ENCODE results near the gene RANBP3L. TPM values are rescaled to one million over a fixed set of nuclear protein-coding genes. Genes with fewer than 3 reads are reported as not detected.

Gene RANBP3L
- total and polyA plus RNA-seq, 9 of the 15 experiments (the other 6 are each of a cell fraction or from before 2014, with no cell fraction given): 0.01 to 0.06 TPM; not detected in 7

DNA sequence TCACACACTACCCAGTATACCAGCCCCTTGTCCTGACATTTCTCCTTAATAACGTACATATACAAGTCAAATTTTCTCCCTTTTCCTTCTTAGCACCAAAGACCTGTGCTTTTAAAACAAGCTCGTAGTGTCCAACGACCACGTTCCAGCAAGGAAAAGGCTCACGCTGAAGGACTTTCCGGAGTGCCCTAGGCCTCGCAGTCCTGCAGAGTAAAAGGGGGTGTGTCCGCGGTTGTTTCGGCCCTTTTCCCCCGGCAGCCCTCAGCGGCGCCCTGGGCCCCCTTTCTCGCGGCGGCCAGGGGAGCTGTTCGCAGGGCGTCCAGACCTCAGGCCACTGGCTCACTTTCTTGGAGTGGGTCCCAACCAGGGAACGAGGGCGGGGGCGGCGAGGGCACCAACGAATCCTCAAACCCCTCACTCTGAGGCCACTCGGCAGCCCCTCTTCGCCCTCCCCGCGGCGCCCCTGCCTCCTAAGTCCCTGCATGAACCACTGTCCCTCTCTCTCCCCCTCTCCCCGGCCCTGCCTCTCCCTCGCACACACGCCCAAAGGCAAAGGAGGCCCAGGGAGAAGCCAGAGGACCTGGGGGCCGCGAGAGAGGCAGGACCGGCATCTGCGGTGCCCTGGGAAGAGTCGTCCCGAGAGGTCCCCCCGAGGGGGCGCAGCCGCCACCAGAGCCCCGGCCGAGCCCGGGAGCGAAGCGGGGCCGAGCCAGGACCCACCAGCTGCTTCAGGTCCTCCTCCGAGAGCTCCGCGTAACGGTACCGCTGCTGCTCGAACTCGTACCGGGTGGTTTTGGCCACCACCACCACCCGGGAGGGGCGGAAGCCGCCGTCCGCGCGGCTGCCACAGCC, 60.7 kb downstream of the RANBP3L start (continued):
- TF ChIP-seq SIX5 (IDR thresholded peaks at IDR 0.05; ENCODE audit: borderline replicate concordance in 1 of 2, insufficient read depth in 1 of 2, low read depth in 1 of 2, low read length in 2 of 2) (no peak), PCBP1 (IDR thresholded peaks at IDR 0.05; ENCODE audit: low read depth, low read length, poor library complexity, severe bottlenecking) (no peak)

GRCh38 chr5:36239370-36240293, 62.1 kb downstream of the RANBP3L start:
- Histone ChIP-seq H3K36me3 (ENCODE audit: control insufficient read depth, insufficient read depth, low read length) (0 out of 3 replicates have a peak, but pooled peaks cover 3% of the 10 kb centered on the region), H3K4me3 (peak overlapping the region; percentile 83), H3K4me1 (replicated peaks in 1 of 2; ENCODE audit: control insufficient read depth in 2 of 2, insufficient read depth in 2 of 2, low read length in 2 of 2) (peaks cover 20 to 39% of the 10 kb centered on the region in 2 experiments), H3K27me3 (ENCODE audit: control insufficient read depth in 2 of 2, insufficient read depth in 2 of 2, low read length in 2 of 2) (no peaks in the 10 kb centered on the region), H3K27ac (ENCODE audit: extremely low read depth, low read depth, low read length) (peak overlapping the region; percentile 99), H3K9ac (ENCODE audit: insufficient read depth in 1 of 2, low read depth in 2 of 2, low read length in 2 of 2) (peak overlapping the region in 1 of 2 experiments; percentile 97; a peak in 2 of 4 replicates), H4K20me1 (replicated peaks; ENCODE audit: control insufficient read depth, insufficient read depth, low read length) (no peaks in the 10 kb centered on the region), H3K4me2 (ENCODE audit: insufficient read depth, low read length) (peak overlapping the region; percentile 81), H3K9me1 (ENCODE audit: control insufficient read depth, insufficient read depth, low read length) (no peaks in the 10 kb centered on the region), H2AFZ (ENCODE audit: low read depth, low read length) (peak overlapping the region; percentile 86), H3K9me3 (replicated peaks; ENCODE audit: control insufficient read depth, insufficient read depth, low read depth, low read length) (peaks cover 6% of the 10 kb centered on the region; the same call in 1 of the 2 replicates), H3K79me2 (ENCODE audit: control insufficient read depth, insufficient read depth, low read length) (peaks cover 67% of the 10 kb centered on the region)
- POLR2A ChIA-PET: interaction anchor here (1.5 to 9.0 kb wide), 2 partner anchors 10 to 38 kb away, joined by 3 to 71 read pairs; no protein-coding TSS in a partner anchor
- WGBS (ENCODE audit: insufficient coverage, low coverage, missing lambda C conversion rate): 5% methylated on average over 4 of the region's 4 CpGs
- DNase-seq (ENCODE audit: extremely low read depth in 1 of 4, low spot score in 3 of 4) (peak in 1 of 4 experiments; percentile 18), ATAC-seq (no peak), FAIRE-seq (no peak)
- in situ Hi-C loops (cut with MboI) (no loop called here), intact Hi-C loops (cut with micrococcal nuclease) (loop anchor here (2.0 to 10.0 kb wide), 3 partner anchors 161 to 635 kb away; partner anchors contain the start of gene NIPBL)
- TSS peak; percentile 48 for BruUV-seq (replicated peaks)
- CTCF ChIA-PET (ENCODE audit: low intra/inter-chr PET ratio): no interaction called here
- TF ChIP-seq DACH1 (IDR thresholded peaks at IDR 0.05; ENCODE audit: partially characterized antibody) (no peak), MXI1 (IDR thresholded peaks at IDR 0.05; ENCODE audit: low read depth, low read length) (0 out of 2 replicates have a peak, but pooled peaks have one; percentile 14), FOXA1 (IDR thresholded peaks at IDR 0.05; ENCODE audit: borderline replicate concordance) (no peak), KHSRP (IDR thresholded peaks at IDR 0.05) (no peak), PTTG1 (tag; IDR thresholded peaks at IDR 0.05; ENCODE audit: low read depth) (no peak), ZNF217 (CRISPR knock-in tag; IDR thresholded peaks at IDR 0.05) (no peak), ZNF316 (IDR thresholded peaks at IDR 0.05) (peak; percentile 48), ZNF311 (CRISPR knock-in tag; IDR thresholded peaks at IDR 0.05) (no peak), ELF4 (CRISPR knock-in tag; IDR thresholded peaks at IDR 0.05) (no peak), KLF16 (IDR thresholded peaks at IDR 0.05) (no peak), FOXK2 (conservative IDR thresholded peaks at IDR 0.05 in 1 of 2, IDR thresholded peaks at IDR 0.05 in 1 of 2; ENCODE audit: low read depth in 2 of 2) (0 out of 4 replicates have a peak, but pooled peaks of 1 of the 2 experiments have one; percentile 9), SMARCB1 (IDR thresholded peaks at IDR 0.05; ENCODE audit: insufficient read length, low read depth) (no peak), ERF (CRISPR knock-in tag; IDR thresholded peaks at IDR 0.05) (no peak), BHLHE40 (IDR thresholded peaks at IDR 0.05; ENCODE audit: low read length) (no peak), ZNF589 (CRISPR knock-in tag; IDR thresholded peaks at IDR 0.05; ENCODE audit: low read depth) (no peak)
- TF ChIP-seq, protein P1, sequence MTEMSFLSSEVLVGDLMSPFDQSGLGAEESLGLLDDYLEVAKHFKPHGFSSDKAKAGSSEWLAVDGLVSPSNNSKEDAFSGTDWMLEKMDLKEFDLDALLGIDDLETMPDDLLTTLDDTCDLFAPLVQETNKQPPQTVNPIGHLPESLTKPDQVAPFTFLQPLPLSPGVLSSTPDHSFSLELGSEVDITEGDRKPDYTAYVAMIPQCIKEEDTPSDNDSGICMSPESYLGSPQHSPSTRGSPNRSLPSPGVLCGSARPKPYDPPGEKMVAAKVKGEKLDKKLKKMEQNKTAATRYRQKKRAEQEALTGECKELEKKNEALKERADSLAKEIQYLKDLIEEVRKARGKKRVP (CRISPR knock-in tag; IDR thresholded peaks at IDR 0.05): no peak

All from K562 (cell line).